Measurements from ENCODE around the gene RNF167. TPM values are rescaled to one million over a fixed set of nuclear protein-coding genes. Genes with fewer than 3 reads are reported as not detected.

The RNF167 gene
- total and polyA plus RNA-seq, 2 of the 4 experiments (the other 2 are of a cell fraction) = 13.1 to 79.5 TPM

- Histone ChIP-seq H3K9me1 (ENCODE audit: insufficient read depth, low read length) (peaks cover 4% of the 10 kb centered on the region; the same call in 1 of the 2 replicates), H3K27ac (ENCODE audit: insufficient read depth, low read length) (no peak overlapping the region), H2AK9ac (replicated peaks; ENCODE audit: low read depth, low read length, poor library complexity) (peak overlapping the region; percentile 58), H3K18ac (ENCODE audit: low read depth, low read length) (no peak overlapping the region), H3K4me2 (ENCODE audit: low read depth, low read length) (no peak overlapping the region), H3K9me3 (ENCODE audit: control insufficient read depth, insufficient read depth, low read length) (no peaks in the 10 kb centered on the region; the same call in 1 of the 2 replicates), H3K4ac (ENCODE audit: low read depth, low read length) (no peak overlapping the region), H3K56ac (ENCODE audit: extremely low read depth, insufficient read depth, low read length) (no peak overlapping the region), H3K23ac (ENCODE audit: low read depth, low read length) (no peak overlapping the region), H3K4me1 (ENCODE audit: control insufficient read depth, insufficient read depth, low read length) (no peaks in the 10 kb centered on the region), H3K4me3 (ENCODE audit: insufficient read depth, low read depth, low read length) (no peak overlapping the region), H2BK5ac (ENCODE audit: low read depth, low read length, poor library complexity, severe bottlenecking) (no peak overlapping the region), H4K91ac (ENCODE audit: insufficient read depth, low read depth, low read length) (no peak overlapping the region), H3K9ac (ENCODE audit: low read depth, low read length) (no peak overlapping the region), H2AK5ac (ENCODE audit: low read depth, low read length) (no peak overlapping the region), H3K36me3 (ENCODE audit: control insufficient read depth, insufficient read depth, low read length) (peaks cover 34% of the 10 kb centered on the region), H3K79me1 (ENCODE audit: low read depth in 1 of 2, low read length in 2 of 2) (no peaks in the 10 kb centered on the region), H4K8ac (ENCODE audit: low read depth in 2 of 2, low read length in 2 of 2) (no peak overlapping the region), H2BK20ac (ENCODE audit: low read depth, low read length) (no peak overlapping the region), H4K20me1 (ENCODE audit: insufficient read depth, low read length) (no peaks in the 10 kb centered on the region; the same call in none of the 2 replicates), H4K5ac (ENCODE audit: low read depth, low read length) (no peak overlapping the region), H2BK15ac (ENCODE audit: low read depth, low read length) (no peak overlapping the region), H3K14ac (replicated peaks; ENCODE audit: low read depth, low read length) (no peak overlapping the region), H2BK120ac (ENCODE audit: low read depth, low read length) (no peak overlapping the region), H2AFZ (replicated peaks; ENCODE audit: low read length, poor library complexity) (peak overlapping the region; percentile 47), H3K27me3 (ENCODE audit: control insufficient read depth, insufficient read depth, low read length) (no peaks in the 10 kb centered on the region; the same call in 1 of the 2 replicates)
- intact Hi-C loops (cut with micrococcal nuclease) (no loop called here), in situ Hi-C loops (cut with MboI; ENCODE audit: low sequenced_read_pairs) (no loop called here), dilution Hi-C loops (cut with HindIII; ENCODE audit: low sequenced_read_pairs, unreplicated experiment) (no loop called here)
- ATAC-seq (ENCODE audit: low read depth) = no peak
- ChIA-PET POLR2A (ENCODE audit: unreplicated experiment) (interaction anchor here (0.6 kb wide), 1 partner anchor 344 kb away, joined by 4 read pairs; no protein-coding TSS in a partner anchor), CTCF (no interaction called here)
- WGBS, 2 experiments (ENCODE audit: extremely low coverage in 2 of 2, insufficient read length in 1 of 2) = 24% methylated on average over 21 of the region's 34 CpGs; no CpG with 5 or more reads in 1 of the 2 experiments
- TF ChIP-seq MAZ (IDR thresholded peaks at IDR 0.05; ENCODE audit: borderline replicate concordance, low read depth, low read length) (no peak), MAFK (IDR thresholded peaks at IDR 0.05; ENCODE audit: low read depth, low read length) (no peak), CEBPB (IDR thresholded peaks at IDR 0.05; ENCODE audit: low read depth, low read length) (no peak), RAD21 (IDR thresholded peaks at IDR 0.05; ENCODE audit: low read length) (no peak), CHD1 (IDR thresholded peaks at IDR 0.05; ENCODE audit: low read depth, low read length) (no peak), POLR2A (IDR thresholded peaks at IDR 0.05; ENCODE audit: low read depth, low read length) (no peak), MXI1 (IDR thresholded peaks at IDR 0.05; ENCODE audit: borderline replicate concordance, low read depth, low read length) (no peak), RCOR1 (IDR thresholded peaks at IDR 0.05; ENCODE audit: insufficient replicate concordance, low read length) (no peak), USF2 (IDR thresholded peaks at IDR 0.05; ENCODE audit: low read depth, low read length) (no peak), BHLHE40 (IDR thresholded peaks at IDR 0.05; ENCODE audit: low read depth, low read length) (no peak), SMC3 (IDR thresholded peaks at IDR 0.05; ENCODE audit: low read depth, low read length) (no peak), CTCF (conservative IDR thresholded peaks at IDR 0.05; ENCODE audit: low read depth, low read length) (no peak), FOS (IDR thresholded peaks at IDR 0.05; ENCODE audit: low read depth, low read length) (no peak), RFX5 (IDR thresholded peaks at IDR 0.05; ENCODE audit: low read depth, low read length) (no peak), NFE2L2 (IDR thresholded peaks at IDR 0.05; ENCODE audit: low read depth, low read length) (no peak), ELK1 (IDR thresholded peaks at IDR 0.05; ENCODE audit: borderline replicate concordance, low read depth, low read length) (no peak)
- no TSS peak for BruUV-seq (replicated peaks)
- no peak for DNase-seq
These were observed 41.1 kb upstream of the RNF167 start for GRCh38 chr17:4898927-4899326.
